HG03354 (cell line): ENCODE data around the gene TOLLIP.

Experiments
- ATAC-seq: cut with Tn5 transposase; IDR thresholded peaks from one replicate; pipeline ENCODE4 v1.9.1; 2021; ENCODE audit warnings: mild to moderate bottlenecking; ENCODE audit not compliant: unreplicated experiment, poor library complexity, severe bottlenecking

TOLLIP gene

GRCh38 chr11:1323774-1324173, 14.3 kb upstream of the TOLLIP start:
- no peak for ATAC-seq

GRCh38 chr11:1317993-1318392, 8.6 kb upstream of the TOLLIP start:
- no peak for ATAC-seq

GRCh38 chr11:1317432-1317831, 8.0 kb upstream of the TOLLIP start:
- ATAC-seq: no peak

GRCh38 chr11:1310772-1311468, 1.5 kb upstream of the TOLLIP start:
- no peak for ATAC-seq

- ATAC-seq: no peak
Observed at GRCh38 chr11:1310318-1310687, 871 bp upstream of the TOLLIP start.

GRCh38 chr11:1308743-1309497, 512 bp downstream of the TOLLIP start:
- ATAC-seq: peak; percentile 50

- ATAC-seq: no peak
Observed at GRCh38 chr11:1307998-1308742, 1.3 kb downstream of the TOLLIP start.

GRCh38 chr11:1307163-1307870, 2.1 kb downstream of the TOLLIP start:
- ATAC-seq: no peak

GRCh38 chr11:1306186-1307162, 3.0 kb downstream of the TOLLIP start:
- no peak for ATAC-seq

- no peak for ATAC-seq
Observed at GRCh38 chr11:1305501-1306056, 3.9 kb downstream of the TOLLIP start.

- no peak for ATAC-seq
Observed at GRCh38 chr11:1305063-1305495, 4.4 kb downstream of the TOLLIP start.

GRCh38 chr11:1304380-1304779, 5.1 kb downstream of the TOLLIP start:
- no peak for ATAC-seq

GRCh38 chr11:1303973-1304372, 5.5 kb downstream of the TOLLIP start:
- ATAC-seq: no peak

- no peak for ATAC-seq
Observed at GRCh38 chr11:1303126-1303821, 6.2 kb downstream of the TOLLIP start.

GRCh38 chr11:1302461-1303125, 6.8 kb downstream of the TOLLIP start:
- no peak for ATAC-seq

- no peak for ATAC-seq
Observed at GRCh38 chr11:1302041-1302460, 7.4 kb downstream of the TOLLIP start.

GRCh38 chr11:1301220-1302000, 8.0 kb downstream of the TOLLIP start:
- ATAC-seq: no peak
